KOPT-K1 (cell line): ENCODE results near the gene WTAP.
"Not testable (repeated sequence)": the region's sequence is repeated elsewhere in the genome, so short reads cannot be mapped to it uniquely, and the experiment has no call there.

ENCODE experiments used
- H3K27ac ChIP-seq: fragments of 200-600 bp; sonication (generic); 2 replicates; pipeline ENCODE4 v1.5.1; 2016; ENCODE audit warnings: antibody characterized with exemption, mild to moderate bottlenecking, low read depth, low read length; ENCODE audit not compliant: poor library complexity, severe bottlenecking
- H3K36me3 ChIP-seq: fragments of 200-600 bp; sonication (generic); 2 replicates; pipeline ENCODE4 v1.5.1; 2017; ENCODE audit warnings: antibody characterized with exemption, mild to moderate bottlenecking, low read length, moderate library complexity; ENCODE audit not compliant: insufficient read depth
- H3K9me3 ChIP-seq: fragments of 200-600 bp; sonication (generic); 2 replicates; pipeline ENCODE4 v1.5.1; 2017; ENCODE audit warnings: antibody characterized with exemption, low read length, mild to moderate bottlenecking; ENCODE audit not compliant: insufficient read depth, poor library complexity, severe bottlenecking

WTAP gene

GRCh38 chr6:159730332-159730676 is 3.0 kb downstream of the WTAP start:
- Histone ChIP-seq H3K9me3 (no peaks in the 10 kb centered on the region), H3K36me3 (peaks cover 46% of the 10 kb centered on the region), H3K27ac (no peak overlapping the region)

- H3K36me3 ChIP-seq, result peaks cover 62% of the 10 kb centered on the region
- H3K9me3 ChIP-seq, H3K27ac ChIP-seq: not testable (repeated sequence)
These were observed 5.2 kb downstream of the WTAP start for GRCh38 chr6:159732550-159732949.

- H3K27ac ChIP-seq, H3K9me3 ChIP-seq: not testable (repeated sequence)
- peaks cover 70% of the 10 kb centered on the region for H3K36me3 ChIP-seq
These were observed 6.1 kb downstream of the WTAP start for GRCh38 chr6:159733395-159733794.

- Histone ChIP-seq H3K27ac (no peak overlapping the region), H3K36me3 (peaks cover 79% of the 10 kb centered on the region), H3K9me3 (no peaks in the 10 kb centered on the region)
These were observed 9.6 kb downstream of the WTAP start for GRCh38 chr6:159736908-159737307.

- Histone ChIP-seq H3K9me3 (no peaks in the 10 kb centered on the region), H3K27ac (no peak overlapping the region), H3K36me3 (peaks cover 84% of the 10 kb centered on the region)
These were observed 12.0 kb downstream of the WTAP start for GRCh38 chr6:159739341-159739740.

GRCh38 chr6:159742165-159742564 is 14.9 kb downstream of the WTAP start:
- peaks cover 100% of the 10 kb centered on the region for H3K36me3 ChIP-seq
- H3K27ac ChIP-seq, result no peak overlapping the region
- H3K9me3 ChIP-seq, result no peaks in the 10 kb centered on the region

GRCh38 chr6:159745081-159745480 is 17.8 kb downstream of the WTAP start:
- peaks cover 100% of the 10 kb centered on the region for H3K36me3 ChIP-seq
- H3K27ac ChIP-seq, result no peak overlapping the region
- H3K9me3 ChIP-seq, result no peaks in the 10 kb centered on the region

GRCh38 chr6:159746759-159747158 is 19.5 kb downstream of the WTAP start:
- H3K27ac ChIP-seq, result no peak overlapping the region
- H3K36me3 ChIP-seq, result peaks cover 100% of the 10 kb centered on the region
- H3K9me3 ChIP-seq, result no peaks in the 10 kb centered on the region

GRCh38 chr6:159748127-159748526 is 20.8 kb downstream of the WTAP start:
- H3K9me3 ChIP-seq, H3K27ac ChIP-seq: not testable (repeated sequence)
- peaks cover 100% of the 10 kb centered on the region for H3K36me3 ChIP-seq

- Histone ChIP-seq H3K36me3 (peaks cover 100% of the 10 kb centered on the region), H3K27ac (no peak overlapping the region), H3K9me3 (no peaks in the 10 kb centered on the region)
These were observed 24.1 kb downstream of the WTAP start for GRCh38 chr6:159751448-159751847.

GRCh38 chr6:159753081-159753872 is 26.0 kb downstream of the WTAP start:
- Histone ChIP-seq H3K36me3 (peaks cover 100% of the 10 kb centered on the region), H3K27ac (no peak overlapping the region), H3K9me3 (no peaks in the 10 kb centered on the region)

- no peaks in the 10 kb centered on the region for H3K9me3 ChIP-seq
- peaks cover 95% of the 10 kb centered on the region for H3K36me3 ChIP-seq
- H3K27ac ChIP-seq, result no peak overlapping the region
These were observed 27.1 kb downstream of the WTAP start for GRCh38 chr6:159754401-159754800.

GRCh38 chr6:159754959-159755914 is 27.9 kb downstream of the WTAP start:
- Histone ChIP-seq H3K27ac (no peak overlapping the region), H3K36me3 (peaks cover 87% of the 10 kb centered on the region)

GRCh38 chr6:159756508-159756907 is 29.2 kb downstream of the WTAP start:
- no peak overlapping the region for H3K27ac ChIP-seq
- H3K36me3 ChIP-seq, result peaks cover 74% of the 10 kb centered on the region
- no peaks in the 10 kb centered on the region for H3K9me3 ChIP-seq

More at GRCh38 chr6:159754959-159755914, 27.9 kb downstream of the WTAP start:
- H3K9me3 ChIP-seq, result no peaks in the 10 kb centered on the region
